NCI-H82 (cell line): ENCODE measurements around the gene UCK2.

ENCODE experiments used
- DNase-seq: peaks from one replicate; lab custom pipeline; 2025; lab: John Stamatoyannopoulos, UW

UCK2 gene

GRCh38 chr1:165855010-165855838 is 27.8 kb downstream of the UCK2 start:
- no peak for DNase-seq

GRCh38 chr1:165856021-165856420 is 28.6 kb downstream of the UCK2 start:
- DNase-seq: no peak

- no peak for DNase-seq
Measured at GRCh38 chr1:165856606-165857005, 29.2 kb downstream of the UCK2 start.

- DNase-seq: no peak
Measured at GRCh38 chr1:165857046-165857801, 29.8 kb downstream of the UCK2 start.

GRCh38 chr1:165858364-165858823 is 31.0 kb downstream of the UCK2 start:
- no peak for DNase-seq

GRCh38 chr1:165858967-165859845 is 31.8 kb downstream of the UCK2 start:
- no peak for DNase-seq

GRCh38 chr1:165860065-165860464 is 32.7 kb downstream of the UCK2 start:
- no peak for DNase-seq

GRCh38 chr1:165861911-165862310 is 34.5 kb downstream of the UCK2 start:
- no peak for DNase-seq

GRCh38 chr1:165862448-165862847 is 35.0 kb downstream of the UCK2 start:
- DNase-seq: no peak

GRCh38 chr1:165863346-165863745 is 35.9 kb downstream of the UCK2 start:
- no peak for DNase-seq

- DNase-seq: no peak
Measured at GRCh38 chr1:165865633-165866340, 38.4 kb downstream of the UCK2 start.

- no peak for DNase-seq
Measured at GRCh38 chr1:165869343-165869742, 41.9 kb downstream of the UCK2 start.

- DNase-seq: no peak
Measured at GRCh38 chr1:165871311-165872067, 44.1 kb downstream of the UCK2 start.

- DNase-seq: no peak
Measured at GRCh38 chr1:165873481-165873880, 46.1 kb downstream of the UCK2 start.

- no peak for DNase-seq
Measured at GRCh38 chr1:165874643-165875042, 47.2 kb downstream of the UCK2 start.

- no peak for DNase-seq
Measured at GRCh38 chr1:165875171-165875570, 47.8 kb downstream of the UCK2 start.

GRCh38 chr1:165875604-165876003 is 48.2 kb downstream of the UCK2 start:
- DNase-seq: no peak

GRCh38 chr1:165876121-165876520 is 48.7 kb downstream of the UCK2 start:
- no peak for DNase-seq

- no peak for DNase-seq
Measured at GRCh38 chr1:165877411-165877810, 50.0 kb downstream of the UCK2 start.

GRCh38 chr1:165877940-165878556 is 50.6 kb downstream of the UCK2 start:
- DNase-seq: no peak
